ENCODE measurements around the gene FTCD. TPM values are rescaled to one million over a fixed set of nuclear protein-coding genes. Genes with fewer than 3 reads are reported as not detected.

Gene FTCD
- total RNA-seq, 1 experiment from 2014 or later = 5.9 TPM

DNA sequence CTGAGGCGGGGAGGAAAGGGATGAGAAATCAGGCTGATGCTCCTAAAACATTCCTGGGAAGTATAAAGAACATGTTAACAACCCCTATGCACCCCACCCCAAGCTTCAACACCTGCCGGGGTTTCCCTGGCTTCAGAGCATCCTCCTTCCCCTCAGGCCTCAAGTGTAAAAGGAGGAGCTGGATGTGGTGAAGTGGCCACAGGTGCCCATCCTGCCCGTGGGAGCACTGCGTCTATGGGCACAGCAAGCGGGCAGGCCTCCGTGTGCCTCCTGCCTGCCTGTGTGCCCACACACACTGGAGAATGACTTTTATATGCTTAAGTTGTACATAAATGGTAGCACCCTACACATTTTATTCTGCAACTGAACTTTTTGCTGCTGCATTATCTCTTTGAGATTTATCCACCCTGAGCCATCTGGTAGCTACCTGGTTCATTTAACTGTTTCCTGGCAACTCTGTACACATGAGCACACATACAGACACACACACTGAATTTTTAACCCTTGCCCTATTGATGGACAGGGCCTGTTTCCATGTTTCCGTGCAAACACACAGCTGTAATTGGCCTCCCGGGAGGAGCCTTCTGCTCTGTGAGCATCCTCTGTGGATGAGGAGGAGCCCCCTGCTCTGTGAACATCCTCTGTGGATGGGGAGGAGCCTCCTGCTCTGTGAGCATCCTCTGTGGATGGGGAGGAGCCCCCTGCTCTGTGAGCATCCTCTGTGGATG, 13.4 kb upstream of the FTCD start:
- H3K9me3 ChIP-seq (ENCODE audit: insufficient read depth, low read depth) = no peaks in the 10 kb centered on the region
- no peak overlapping the region for H3K27ac ChIP-seq
- H3K4me1 ChIP-seq (replicated peaks; ENCODE audit: insufficient read depth) = no peaks in the 10 kb centered on the region
- no peak for TF ChIP-seq EZH2 (IDR thresholded peaks at IDR 0.05; ENCODE audit: low read depth)
- no peak for TF ChIP-seq CTCF (conservative IDR thresholded peaks at IDR 0.05)
- H3F3A ChIP-seq (ENCODE audit: insufficient read depth, low read depth) = no peaks in the 10 kb centered on the region
- no peaks in the 10 kb centered on the region for H3K9me2 ChIP-seq (ENCODE audit: insufficient read depth)
- no peak overlapping the region for H2AFZ ChIP-seq
- CTCF ChIA-PET = no interaction called here
- H3K79me2 ChIP-seq (ENCODE audit: low read depth) = no peaks in the 10 kb centered on the region
- no peaks in the 10 kb centered on the region for H4K20me1 ChIP-seq (ENCODE audit: insufficient read depth)
- intact Hi-C loops (cut with micrococcal nuclease; ENCODE audit: unreplicated experiment) = no loop called here
- H3K36me3 ChIP-seq (ENCODE audit: low read depth) = no peaks in the 10 kb centered on the region
- H3K4me3 ChIP-seq = no peak overlapping the region
- H3K4me2 ChIP-seq = no peak overlapping the region
- BruUV-seq (replicated peaks) = no TSS peak
- no peaks in the 10 kb centered on the region for H3K27me3 ChIP-seq (ENCODE audit: insufficient read depth, low read depth)
- DNase-seq = no peak
- POLR2A ChIA-PET (ENCODE audit: unreplicated experiment) = no interaction called here

DNA sequence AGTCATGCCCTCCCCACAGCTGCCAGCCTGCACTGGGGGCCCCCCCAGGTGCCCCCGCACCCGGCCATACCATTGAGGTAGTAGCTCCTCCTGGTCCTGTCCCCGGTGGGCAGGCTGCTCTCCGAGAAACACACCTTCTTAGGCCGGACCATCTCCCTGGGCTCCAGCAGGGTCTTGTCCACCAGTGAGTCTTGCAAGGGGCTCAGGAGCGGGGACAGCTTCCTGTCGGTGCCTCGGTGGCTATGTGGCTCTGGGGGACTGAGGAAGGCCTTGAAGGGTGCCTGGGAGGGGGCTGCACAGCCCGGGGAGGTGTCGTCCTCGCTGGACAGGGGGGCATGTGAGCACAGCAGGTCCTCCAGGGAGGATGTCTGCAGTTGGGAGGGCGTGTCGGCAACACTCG, 12.9 kb upstream of the FTCD start:
- Histone ChIP-seq H3K4me1 (replicated peaks; ENCODE audit: insufficient read depth) (no peaks in the 10 kb centered on the region), H3K36me3 (ENCODE audit: low read depth) (no peaks in the 10 kb centered on the region), H3K79me2 (ENCODE audit: low read depth) (no peaks in the 10 kb centered on the region), H3K4me2 (no peak overlapping the region), H2AFZ (no peak overlapping the region), H4K20me1 (ENCODE audit: insufficient read depth) (no peaks in the 10 kb centered on the region), H3K9me2 (ENCODE audit: insufficient read depth) (no peaks in the 10 kb centered on the region), H3K27ac (no peak overlapping the region), H3F3A (ENCODE audit: insufficient read depth, low read depth) (no peaks in the 10 kb centered on the region), H3K9me3 (ENCODE audit: insufficient read depth, low read depth) (no peaks in the 10 kb centered on the region), H3K4me3 (no peak overlapping the region), H3K27me3 (ENCODE audit: insufficient read depth, low read depth) (no peaks in the 10 kb centered on the region)
- BruUV-seq (replicated peaks) = no TSS peak
- no peak for DNase-seq
- ChIA-PET POLR2A (ENCODE audit: unreplicated experiment) (no interaction called here), CTCF (no interaction called here)
- intact Hi-C loops (cut with micrococcal nuclease; ENCODE audit: unreplicated experiment) = no loop called here
- no peak for TF ChIP-seq EZH2 (IDR thresholded peaks at IDR 0.05; ENCODE audit: low read depth)

DNA sequence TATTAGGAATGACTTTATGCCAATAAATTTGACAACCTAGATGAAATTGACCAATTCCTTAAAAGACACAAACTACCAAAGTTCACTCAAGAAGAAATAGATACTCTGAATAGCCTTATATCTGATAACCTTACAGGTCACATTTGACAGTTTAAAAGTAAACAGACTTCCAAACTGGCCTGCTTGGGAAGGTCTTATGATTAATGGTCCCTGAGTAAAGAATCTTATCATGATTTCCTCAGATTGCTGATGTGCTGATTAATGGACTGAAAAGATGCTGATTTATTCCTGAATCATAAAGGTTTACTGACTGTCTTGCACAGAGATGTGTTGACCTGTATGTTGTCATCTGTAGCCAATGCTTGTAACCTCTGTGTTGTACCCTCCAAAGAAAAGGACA, 9.7 kb upstream of the FTCD start:
- no peaks in the 10 kb centered on the region for H3K9me3 ChIP-seq (ENCODE audit: insufficient read depth, low read depth)
- no peak overlapping the region for H2AFZ ChIP-seq
- no peaks in the 10 kb centered on the region for H3K79me2 ChIP-seq (ENCODE audit: low read depth)
- no peaks in the 10 kb centered on the region for H3K4me1 ChIP-seq (replicated peaks; ENCODE audit: insufficient read depth)
- H3K4me3 ChIP-seq = no peak overlapping the region
- H3K27ac ChIP-seq = no peak overlapping the region
- CTCF ChIA-PET = no interaction called here
- no peaks in the 10 kb centered on the region for H3K36me3 ChIP-seq (ENCODE audit: low read depth)
- intact Hi-C loops (cut with micrococcal nuclease; ENCODE audit: unreplicated experiment) = no loop called here
- H4K20me1 ChIP-seq (ENCODE audit: insufficient read depth) = no peaks in the 10 kb centered on the region
- no peaks in the 10 kb centered on the region for H3K27me3 ChIP-seq (ENCODE audit: insufficient read depth, low read depth)
- H3F3A ChIP-seq (ENCODE audit: insufficient read depth, low read depth) = no peaks in the 10 kb centered on the region
- no peaks in the 10 kb centered on the region for H3K9me2 ChIP-seq (ENCODE audit: insufficient read depth)
- TF ChIP-seq CTCF (conservative IDR thresholded peaks at IDR 0.05) = no peak
- POLR2A ChIA-PET (ENCODE audit: unreplicated experiment) = no interaction called here
- no TSS peak for BruUV-seq (replicated peaks)
- no peak overlapping the region for H3K4me2 ChIP-seq
- no peak for DNase-seq

GRCh38 chr21:46163380-46163779, 8.0 kb upstream of the FTCD start:
- BruUV-seq (replicated peaks) = no TSS peak
- Histone ChIP-seq H4K20me1 (ENCODE audit: insufficient read depth) (no peaks in the 10 kb centered on the region), H2AFZ (no peak overlapping the region), H3K79me2 (ENCODE audit: low read depth) (no peaks in the 10 kb centered on the region), H3K9me2 (ENCODE audit: insufficient read depth) (no peaks in the 10 kb centered on the region), H3K27ac (no peak overlapping the region), H3K4me1 (replicated peaks; ENCODE audit: insufficient read depth) (no peaks in the 10 kb centered on the region), H3F3A (ENCODE audit: insufficient read depth, low read depth) (no peaks in the 10 kb centered on the region), H3K36me3 (ENCODE audit: low read depth) (no peaks in the 10 kb centered on the region), H3K4me3 (no peak overlapping the region), H3K27me3 (ENCODE audit: insufficient read depth, low read depth) (no peaks in the 10 kb centered on the region), H3K9me3 (ENCODE audit: insufficient read depth, low read depth) (no peaks in the 10 kb centered on the region), H3K4me2 (no peak overlapping the region)
- TF ChIP-seq CTCF (conservative IDR thresholded peaks at IDR 0.05) = no peak
- TF ChIP-seq EZH2 (IDR thresholded peaks at IDR 0.05; ENCODE audit: low read depth) = no peak
- DNase-seq = no peak
- ChIA-PET CTCF (no interaction called here), POLR2A (ENCODE audit: unreplicated experiment) (no interaction called here)
- intact Hi-C loops (cut with micrococcal nuclease; ENCODE audit: unreplicated experiment) = no loop called here
